PC-3 (cell line): ENCODE measurements around the gene EPHA7.

Experiments used
- CTCF ChIP-seq: fragments of 300-600 bp; sonication (generic); conservative IDR thresholded peaks from 2 replicates; pipeline ENCODE4 v1.5.1; 2017; ENCODE audit warnings: antibody characterized with exemption, low read depth, mild to moderate bottlenecking, low read length
- EZH2 ChIP-seq: fragments of 300-600 bp; sonication (generic); IDR thresholded peaks from one replicate; pipeline ENCODE4 v1.6.1; 2017; ENCODE audit warnings: antibody characterized with exemption, mild to moderate bottlenecking, low read length; ENCODE audit not compliant: unreplicated experiment
- EZH2phosphoT487 ChIP-seq: fragments of 300-600 bp; sonication (generic); IDR thresholded peaks from 2 replicates; pipeline ENCODE4 v1.6.1; 2018; ENCODE audit warnings: mild to moderate bottlenecking, antibody characterized with exemption, low read length, borderline replicate concordance

GRCh38 chr6:93343476-93343875 lies 75.9 kb downstream of the EPHA7 start:
- TF ChIP-seq CTCF = no peak
- TF ChIP-seq EZH2phosphoT487 = no peak
- no peak for TF ChIP-seq EZH2
